Hematopoietic multipotent progenitor cell treated with erythropoietin and hydrocortisone succinate and interleukin-3 and kit ligand, for 4 days (in vitro differentiated cells): Measurements from ENCODE around the gene SPRY4.
"Not testable (repeated sequence)": the region's sequence is repeated elsewhere in the genome, so short reads cannot be mapped to it uniquely, and the experiment has no call there.

Experiments
- DNase-seq: peaks from one replicate; pipeline ENCODE4 v3.0.0-alpha.2; 2015

Gene SPRY4

GRCh38 chr5:142333749-142334148 lies 8.9 kb upstream of the SPRY4 start:
- not testable (repeated sequence) for DNase-seq

GRCh38 chr5:142330444-142330843 lies 5.6 kb upstream of the SPRY4 start:
- DNase-seq, result no peak

DNA sequence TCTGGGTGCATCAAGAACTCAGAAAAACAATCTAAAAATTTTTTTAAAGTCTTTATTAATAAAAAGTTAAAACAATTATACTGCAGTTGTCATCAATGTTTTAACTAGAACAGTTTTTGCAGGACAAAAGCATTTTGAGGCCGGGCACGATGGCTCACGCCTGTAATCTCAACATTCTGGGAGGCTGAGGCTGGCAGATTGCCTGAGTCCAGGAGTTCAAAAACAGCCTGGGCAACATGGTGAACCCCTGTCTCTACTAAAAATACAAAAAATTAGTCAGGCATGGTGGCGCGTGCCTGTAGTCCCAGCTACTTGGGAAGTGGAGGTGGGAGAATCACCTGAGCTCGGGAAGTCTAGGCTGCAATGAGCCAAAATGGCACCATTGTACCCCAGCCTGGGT lies 5.2 kb upstream of the SPRY4 start:
- DNase-seq, result no peak

DNA sequence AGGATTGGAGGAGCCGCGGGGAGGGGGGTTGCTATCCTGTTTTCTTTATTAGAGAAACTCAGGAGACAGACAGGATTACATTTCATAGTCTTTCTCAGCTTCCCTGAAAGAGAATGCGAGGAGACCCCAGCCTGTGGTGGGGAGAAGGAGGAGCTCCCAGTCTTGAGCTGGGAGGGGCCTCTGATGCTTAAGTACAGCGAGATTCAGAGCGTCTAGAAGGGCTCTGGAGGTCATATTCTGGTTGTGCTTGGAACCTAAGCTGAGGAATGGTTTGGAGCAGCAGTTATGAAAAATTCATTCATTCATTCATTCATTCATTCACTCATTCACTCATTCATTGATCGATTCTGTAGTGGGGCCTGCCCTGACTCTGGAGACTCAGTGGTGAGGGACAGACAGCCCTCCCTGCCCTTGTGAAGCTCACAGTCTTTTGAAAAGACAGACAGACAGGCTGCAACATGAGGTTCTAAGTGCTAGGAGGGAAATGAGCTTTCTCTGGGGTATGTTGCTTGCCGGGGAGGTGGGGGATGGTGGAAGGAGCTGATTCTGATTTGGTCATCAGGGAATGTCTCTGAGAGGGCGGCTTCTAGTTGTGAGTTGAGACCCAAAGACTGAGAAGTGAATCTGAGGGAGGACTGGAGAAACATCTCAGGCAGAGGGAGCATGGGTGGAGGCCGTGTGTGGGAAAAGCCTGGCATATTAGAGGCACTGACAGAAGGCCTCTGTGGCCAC lies 2.5 kb upstream of the SPRY4 start:
- no peak for DNase-seq

- DNase-seq, result no peak
These were observed 1.7 kb upstream of the SPRY4 start for GRCh38 chr5:142326480-142326938.

GRCh38 chr5:142325725-142326479 lies 1.1 kb upstream of the SPRY4 start:
- no peak for DNase-seq

GRCh38 chr5:142324136-142324870 lies 518 bp downstream of the SPRY4 start:
- DNase-seq, result no peak

GRCh38 chr5:142323480-142324135 lies 1.2 kb downstream of the SPRY4 start:
- peak; percentile 37 for DNase-seq

- no peak for DNase-seq
These were observed 1.9 kb downstream of the SPRY4 start for GRCh38 chr5:142322747-142323479.

GRCh38 chr5:142322403-142322746 lies 2.4 kb downstream of the SPRY4 start:
- DNase-seq, result no peak

GRCh38 chr5:142320851-142321560 lies 3.8 kb downstream of the SPRY4 start:
- DNase-seq, result peak; percentile 28

DNA sequence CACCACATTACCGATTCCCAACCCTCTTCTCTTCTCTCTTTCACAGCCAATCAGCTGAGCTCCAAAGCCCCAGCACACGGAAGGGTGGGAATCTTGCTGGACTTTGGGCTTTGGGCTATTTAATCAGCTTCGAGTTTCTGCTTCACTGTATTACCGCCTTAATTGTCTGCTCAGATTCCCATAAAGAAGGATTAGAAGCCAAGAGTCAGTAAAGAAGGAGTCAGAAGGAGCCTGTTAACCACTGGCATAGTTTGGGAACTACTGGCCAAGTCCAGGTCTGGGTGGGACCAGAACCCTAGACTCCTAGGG lies 4.4 kb downstream of the SPRY4 start:
- no peak for DNase-seq

GRCh38 chr5:142319560-142320429 lies 5.0 kb downstream of the SPRY4 start:
- no peak for DNase-seq

DNA sequence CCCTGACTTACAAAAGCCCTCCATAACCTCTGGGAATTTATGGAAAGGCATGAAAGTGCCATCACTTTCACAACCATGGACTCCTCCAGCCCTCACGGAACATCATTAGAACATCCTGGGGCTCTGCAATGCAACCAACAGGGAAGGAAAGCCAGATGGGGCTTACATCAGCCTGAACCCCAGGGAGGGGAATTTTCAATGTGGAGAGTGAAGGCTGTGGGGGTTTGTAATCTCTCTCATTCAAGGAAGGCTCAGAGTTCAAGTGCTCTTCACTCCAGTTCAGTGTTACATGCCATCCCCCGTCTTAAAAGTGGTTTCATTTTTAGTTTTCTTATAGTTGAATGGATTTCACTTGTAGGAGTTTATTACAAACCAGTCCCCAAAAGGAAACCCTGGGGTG lies 5.7 kb downstream of the SPRY4 start:
- DNase-seq, result no peak

GRCh38 chr5:142317753-142318152 lies 7.1 kb downstream of the SPRY4 start:
- DNase-seq, result no peak

- DNase-seq, result no peak
These were observed 7.6 kb downstream of the SPRY4 start for GRCh38 chr5:142317173-142317572.

DNA sequence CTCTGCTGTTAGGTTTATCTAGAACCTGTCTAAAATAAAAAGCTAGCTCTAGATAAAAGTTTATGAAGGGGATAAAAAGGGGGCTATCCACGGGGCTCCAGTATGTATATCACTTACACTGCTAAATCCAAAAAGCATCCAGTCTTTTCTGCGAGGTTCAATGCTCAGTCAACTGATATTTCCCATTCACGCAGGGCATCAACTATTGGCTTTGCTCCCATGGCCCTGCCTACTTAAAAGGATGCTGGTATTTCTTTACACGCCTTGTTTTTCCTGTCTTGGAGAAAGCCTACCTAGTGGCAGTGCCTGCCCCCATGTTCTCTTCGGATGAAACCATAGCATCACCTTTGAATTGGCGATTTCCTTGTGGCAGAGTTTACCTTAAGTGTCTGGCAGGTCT lies 8.1 kb downstream of the SPRY4 start:
- no peak for DNase-seq

- DNase-seq, result peak; percentile 54
These were observed 8.8 kb downstream of the SPRY4 start for GRCh38 chr5:142316051-142316450.

GRCh38 chr5:142315096-142315900 lies 9.5 kb downstream of the SPRY4 start:
- no peak for DNase-seq

GRCh38 chr5:142314606-142315005 lies 10.2 kb downstream of the SPRY4 start:
- no peak for DNase-seq
